HG03196 (cell line): ENCODE measurements around the gene CRLF1.
"Not testable (repeated sequence)": the region's sequence is repeated elsewhere in the genome, so short reads cannot be mapped to it uniquely, and the experiment has no call there.

ENCODE experiments used
- ATAC-seq: cut with Tn5 transposase; IDR thresholded peaks from one replicate; pipeline ENCODE4 v1.9.1; 2021; ENCODE audit not compliant: unreplicated experiment

The CRLF1 gene

GRCh38 chr19:18608805-18609716 is 2.5 kb upstream of the CRLF1 start:
- no peak for ATAC-seq

- no peak for ATAC-seq
These were observed 1.7 kb upstream of the CRLF1 start for GRCh38 chr19:18608102-18608804.

- no peak for ATAC-seq
These were observed 865 bp upstream of the CRLF1 start for GRCh38 chr19:18607226-18608101.

GRCh38 chr19:18605546-18606280 is 886 bp downstream of the CRLF1 start:
- ATAC-seq = no peak

- no peak for ATAC-seq
These were observed 1.4 kb downstream of the CRLF1 start for GRCh38 chr19:18605196-18605545.

GRCh38 chr19:18604820-18605159 is 1.8 kb downstream of the CRLF1 start:
- ATAC-seq = no peak

DNA sequence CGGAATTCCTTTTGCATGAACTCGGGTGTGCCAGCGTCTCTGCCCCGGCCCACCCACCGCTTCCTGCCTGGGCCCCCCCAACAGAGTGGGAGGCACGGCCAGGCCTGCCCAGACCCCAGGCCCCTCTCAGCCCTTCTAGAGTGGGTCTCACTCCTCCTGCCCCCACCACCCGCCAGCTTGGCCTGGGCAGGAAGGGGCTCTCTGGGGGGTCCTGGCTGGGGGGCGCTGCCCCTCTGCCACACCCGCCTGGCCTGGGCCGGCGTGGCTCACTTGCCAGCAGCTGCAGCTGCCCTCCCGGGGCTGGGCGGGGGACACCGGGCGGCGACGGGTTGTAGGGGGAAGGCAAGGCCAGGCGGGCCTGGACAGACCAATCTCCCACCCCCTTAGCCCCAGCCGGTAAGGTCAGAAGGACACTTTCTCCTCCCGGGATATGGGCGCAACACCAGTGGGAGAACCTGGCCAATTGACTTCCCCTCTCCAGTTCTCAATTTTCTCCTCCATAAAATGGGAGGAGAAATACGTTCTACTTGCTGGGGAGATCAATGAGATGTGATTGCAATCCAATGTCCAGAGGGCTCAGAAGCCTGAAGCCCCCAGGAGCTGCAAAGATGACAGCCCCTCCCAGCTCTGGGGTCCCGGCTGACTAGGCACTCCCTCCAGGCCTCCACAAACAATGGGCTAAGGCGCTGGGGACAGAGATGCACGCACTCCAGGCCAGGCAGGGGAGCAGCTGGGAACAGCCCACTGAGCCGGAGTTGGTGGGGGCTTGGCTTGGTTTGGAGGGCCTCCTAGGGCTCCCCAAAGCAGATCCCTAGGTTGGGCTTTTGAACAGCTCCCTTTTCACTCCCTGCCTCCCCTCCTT is 2.4 kb downstream of the CRLF1 start:
- no peak for ATAC-seq

DNA sequence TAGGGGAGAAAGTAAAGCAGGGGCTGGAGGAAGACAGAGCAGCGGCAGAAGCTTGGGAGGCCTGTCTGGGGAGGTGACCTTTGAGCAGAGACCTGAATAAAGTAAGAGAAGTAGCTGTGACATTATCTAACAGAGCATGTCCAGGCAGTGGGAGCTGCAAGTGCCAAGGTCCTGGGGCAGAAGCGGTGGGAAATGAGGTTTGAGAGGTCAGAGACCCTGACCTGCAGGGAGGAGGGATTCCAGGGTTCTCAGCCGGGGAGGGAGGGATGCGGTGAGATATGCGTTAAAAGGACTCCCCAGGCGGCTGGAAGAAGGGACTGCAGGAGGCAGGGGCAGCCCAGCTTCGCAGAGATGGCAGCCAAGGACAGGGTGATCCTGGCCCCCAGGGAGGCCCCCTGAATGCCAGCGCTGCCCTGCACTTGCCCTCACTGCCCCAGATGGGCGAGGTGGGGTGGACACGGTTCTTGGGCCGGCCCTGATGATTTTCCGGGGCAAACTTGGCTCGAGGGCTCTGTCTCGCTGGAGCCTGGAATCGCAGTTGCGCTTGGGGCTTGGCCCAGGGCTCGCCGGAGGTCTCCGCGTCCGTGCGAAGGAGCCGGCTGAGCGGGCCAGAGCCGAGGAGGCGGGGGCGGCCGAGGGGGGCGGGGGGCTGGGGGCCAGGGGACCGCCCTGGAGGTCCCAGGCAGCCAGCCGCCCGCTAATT is 3.2 kb downstream of the CRLF1 start:
- no peak for ATAC-seq

- no peak for ATAC-seq
These were observed 4.7 kb downstream of the CRLF1 start for GRCh38 chr19:18601875-18602274.

GRCh38 chr19:18600692-18601397 is 5.8 kb downstream of the CRLF1 start:
- ATAC-seq = not testable (repeated sequence)

- ATAC-seq = no peak
These were observed 7.1 kb downstream of the CRLF1 start for GRCh38 chr19:18599485-18599884.

DNA sequence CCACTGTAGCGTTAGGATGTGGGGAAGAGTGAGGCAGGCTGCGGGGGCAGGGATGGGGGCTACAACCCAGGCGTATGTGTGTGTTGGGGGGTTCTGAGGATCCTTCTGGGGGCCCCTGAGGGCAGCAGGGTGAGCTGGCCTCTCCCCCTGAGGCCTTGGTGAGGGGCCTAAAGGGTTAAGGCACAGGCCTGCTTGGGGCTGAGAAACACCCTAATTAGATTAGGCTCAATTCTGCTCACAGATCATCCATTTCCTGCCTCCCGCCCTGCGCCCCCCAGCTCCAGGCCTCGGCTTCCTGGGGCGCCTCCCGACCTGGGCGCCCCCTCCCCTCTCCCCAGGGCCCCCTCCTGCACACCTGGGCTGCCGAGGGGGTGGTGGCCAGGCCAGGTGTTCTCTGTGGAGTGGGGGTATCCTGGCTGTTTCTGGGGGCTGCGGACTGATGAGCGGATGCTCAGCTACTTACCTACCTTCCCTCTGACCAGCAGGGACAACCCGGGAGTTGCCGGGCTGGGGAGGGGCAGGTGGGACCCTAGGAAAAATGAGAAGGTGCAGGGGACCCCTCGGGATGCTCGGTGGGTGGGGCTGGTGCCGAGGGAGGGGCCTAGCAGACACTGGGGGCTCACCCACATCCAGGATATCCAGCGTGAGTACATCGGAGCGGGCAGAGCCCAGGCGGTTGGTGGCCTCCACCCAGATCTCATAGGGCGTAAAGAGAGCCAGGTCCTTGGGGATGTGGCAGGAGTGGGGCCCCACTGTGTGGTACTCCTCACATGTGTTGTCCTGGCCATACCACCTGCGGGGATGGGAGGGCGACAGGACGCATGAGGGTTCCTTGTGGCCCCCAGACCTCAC is 8.6 kb downstream of the CRLF1 start:
- ATAC-seq = no peak

DNA sequence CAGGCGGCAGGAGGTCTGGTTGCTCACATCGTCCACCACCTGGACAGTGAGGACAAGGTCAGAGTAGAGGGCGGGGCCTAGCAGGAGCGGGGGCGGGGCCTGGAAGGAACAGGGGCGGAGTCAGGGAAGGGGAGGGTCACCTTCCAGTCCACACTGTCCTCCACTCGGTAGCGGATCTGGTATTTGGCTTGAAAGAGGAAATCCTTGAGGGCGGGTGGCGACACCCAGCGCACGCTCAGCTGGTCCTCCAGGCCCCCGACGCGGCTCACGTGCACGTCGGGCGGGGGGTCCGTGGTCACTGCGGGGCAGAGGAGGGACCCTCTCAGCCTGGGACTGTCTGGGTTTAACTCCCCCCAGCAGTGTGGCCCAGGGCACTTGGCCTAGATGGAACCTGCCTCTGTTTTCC is 9.8 kb downstream of the CRLF1 start:
- ATAC-seq = no peak

GRCh38 chr19:18595475-18595874 is 11.1 kb downstream of the CRLF1 start:
- ATAC-seq = no peak

GRCh38 chr19:18594824-18595373 is 11.7 kb downstream of the CRLF1 start:
- ATAC-seq = no peak

DNA sequence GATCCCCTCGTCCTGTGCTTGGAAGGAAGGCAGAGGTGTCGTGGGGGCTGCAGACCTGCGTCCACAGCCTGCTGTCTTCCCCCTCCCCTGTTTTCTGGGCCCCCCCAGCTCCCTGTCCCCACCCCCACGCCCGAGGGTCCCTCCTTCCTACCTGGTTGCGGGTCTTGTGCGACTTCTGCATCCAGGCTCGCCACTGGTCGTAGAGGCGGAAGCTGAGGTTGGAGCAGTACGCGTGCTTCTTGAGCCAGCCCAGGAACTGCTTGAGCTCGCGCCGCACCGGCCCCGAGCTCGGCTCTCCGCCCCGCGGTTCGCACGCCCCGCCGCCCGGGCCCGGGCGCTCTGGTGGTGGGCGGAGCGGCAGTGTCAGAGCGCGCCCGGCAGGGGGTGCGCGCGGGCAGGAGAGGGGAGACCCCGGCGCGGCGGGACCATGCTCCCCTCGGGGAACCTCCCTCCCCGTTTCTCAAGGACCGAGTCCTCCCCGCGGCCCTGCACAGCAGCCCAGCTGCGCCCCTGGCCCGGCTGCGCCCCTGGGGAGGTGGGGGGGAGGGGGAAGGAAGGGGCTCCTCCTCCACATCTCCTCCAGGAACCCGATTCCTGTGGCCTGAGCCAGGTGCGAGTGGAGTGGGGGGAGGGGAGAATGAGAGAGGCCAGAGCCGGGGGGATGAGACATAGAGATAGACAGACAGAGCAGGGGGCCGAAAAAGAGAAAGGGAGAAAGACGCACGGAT is 12.3 kb downstream of the CRLF1 start:
- ATAC-seq = no peak
